ENCODE measurements around the gene TCN2. TPM values are rescaled to one million over a fixed set of nuclear protein-coding genes. Genes with fewer than 3 reads are reported as not detected.

Gene TCN2
- total and polyA plus RNA-seq, 7 donors = 5.5 to 11.7 (median 8.4) TPM

DNA sequence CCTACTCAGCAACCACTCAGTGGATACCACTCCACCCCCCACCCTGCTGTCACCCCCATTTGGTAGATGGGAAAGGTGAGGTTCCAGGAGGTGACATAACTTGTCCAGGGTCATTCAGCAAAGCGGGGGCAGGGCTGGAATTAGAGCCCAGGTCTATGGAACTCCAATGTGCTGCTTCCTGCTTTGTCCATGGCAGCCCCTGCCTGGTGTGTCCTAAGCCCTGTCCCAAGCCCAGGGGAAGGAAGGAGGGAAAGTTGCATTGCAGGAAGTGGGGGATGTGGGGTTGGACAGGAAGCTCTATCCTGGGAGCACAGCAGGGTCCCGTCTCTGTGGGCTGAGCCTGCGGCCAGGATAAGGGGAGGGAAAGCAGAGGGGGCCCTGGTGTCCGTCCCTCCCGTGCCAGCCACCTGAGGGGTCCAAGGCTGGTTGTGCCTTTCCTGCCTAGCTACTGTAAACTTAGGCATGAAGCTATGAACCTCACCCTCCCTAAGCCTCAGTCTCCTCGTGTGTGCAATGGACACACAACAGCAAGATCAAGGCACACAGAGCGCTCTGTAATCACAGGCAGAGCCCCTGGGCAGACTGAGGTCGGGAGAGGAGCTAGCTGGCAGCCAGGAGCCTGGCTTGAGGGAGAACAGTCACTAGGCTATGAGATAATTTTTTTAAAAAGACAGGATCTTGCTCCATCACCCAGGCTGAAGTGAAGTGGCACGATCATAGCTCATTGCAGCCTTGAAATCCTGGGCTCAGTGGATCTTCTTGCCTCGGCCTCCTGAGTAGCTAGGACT, 45.4 kb upstream of the TCN2 start:
- intact Hi-C loops (cut with DNase I) = no loop called here
- Histone ChIP-seq H3K4me3 (no peak overlapping the region), H3K4me1 (no peaks in the 10 kb centered on the region), H3K27me3 (ENCODE audit: insufficient read depth in 3 of 3, low read length in 2 of 3) (no peaks in the 10 kb centered on the region), H3K9me3 (no peaks in the 10 kb centered on the region), H3K27ac (no peak overlapping the region), H3K36me3 (ENCODE audit: insufficient read depth in 1 of 2, low read depth in 1 of 2) (no peaks in the 10 kb centered on the region)
- no peak for DNase-seq
- no peak for ATAC-seq
- WGBS, 3 donors = 68 to 72% (median 68%) methylated on average over 10 of the region's 10 CpGs
- TF ChIP-seq, protein P1, sequence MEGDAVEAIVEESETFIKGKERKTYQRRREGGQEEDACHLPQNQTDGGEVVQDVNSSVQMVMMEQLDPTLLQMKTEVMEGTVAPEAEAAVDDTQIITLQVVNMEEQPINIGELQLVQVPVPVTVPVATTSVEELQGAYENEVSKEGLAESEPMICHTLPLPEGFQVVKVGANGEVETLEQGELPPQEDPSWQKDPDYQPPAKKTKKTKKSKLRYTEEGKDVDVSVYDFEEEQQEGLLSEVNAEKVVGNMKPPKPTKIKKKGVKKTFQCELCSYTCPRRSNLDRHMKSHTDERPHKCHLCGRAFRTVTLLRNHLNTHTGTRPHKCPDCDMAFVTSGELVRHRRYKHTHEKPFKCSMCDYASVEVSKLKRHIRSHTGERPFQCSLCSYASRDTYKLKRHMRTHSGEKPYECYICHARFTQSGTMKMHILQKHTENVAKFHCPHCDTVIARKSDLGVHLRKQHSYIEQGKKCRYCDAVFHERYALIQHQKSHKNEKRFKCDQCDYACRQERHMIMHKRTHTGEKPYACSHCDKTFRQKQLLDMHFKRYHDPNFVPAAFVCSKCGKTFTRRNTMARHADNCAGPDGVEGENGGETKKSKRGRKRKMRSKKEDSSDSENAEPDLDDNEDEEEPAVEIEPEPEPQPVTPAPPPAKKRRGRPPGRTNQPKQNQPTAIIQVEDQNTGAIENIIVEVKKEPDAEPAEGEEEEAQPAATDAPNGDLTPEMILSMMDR (IDR thresholded peaks at IDR 0.05) = no peak

DNA sequence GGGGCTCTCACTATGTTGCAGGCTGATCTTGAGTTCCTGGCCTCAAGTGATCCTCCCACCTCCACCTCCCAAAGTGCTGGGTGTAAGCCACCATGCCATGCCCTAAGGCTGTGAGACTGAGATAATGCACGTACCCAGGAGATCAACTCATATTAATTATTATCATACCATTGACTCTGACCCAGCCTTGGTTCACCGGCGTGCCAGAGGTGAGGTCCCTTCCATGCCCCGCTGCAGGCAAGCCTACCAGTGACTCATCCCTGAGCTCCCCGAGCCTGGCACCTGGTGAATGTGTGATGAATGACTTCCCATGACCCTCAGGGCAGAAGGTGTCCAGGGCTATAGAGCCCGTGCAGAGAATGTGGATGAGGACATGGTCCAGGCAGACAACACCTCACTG, 44.6 kb upstream of the TCN2 start:
- DNase-seq (no peak), ATAC-seq (no peak)
- WGBS, 3 donors = 83 to 92% (median 83%) methylated on average over 6 of the region's 6 CpGs
- Histone ChIP-seq H3K9me3 (no peaks in the 10 kb centered on the region), H3K4me3 (no peak overlapping the region), H3K4me1 (no peaks in the 10 kb centered on the region), H3K27me3 (ENCODE audit: insufficient read depth in 3 of 3, low read length in 2 of 3) (no peaks in the 10 kb centered on the region), H3K36me3 (ENCODE audit: insufficient read depth in 1 of 2, low read depth in 1 of 2) (no peaks in the 10 kb centered on the region), H3K27ac (no peak overlapping the region)
- intact Hi-C loops (cut with DNase I) = no loop called here
- TF ChIP-seq, protein P1 (IDR thresholded peaks at IDR 0.05) = no peak

DNA sequence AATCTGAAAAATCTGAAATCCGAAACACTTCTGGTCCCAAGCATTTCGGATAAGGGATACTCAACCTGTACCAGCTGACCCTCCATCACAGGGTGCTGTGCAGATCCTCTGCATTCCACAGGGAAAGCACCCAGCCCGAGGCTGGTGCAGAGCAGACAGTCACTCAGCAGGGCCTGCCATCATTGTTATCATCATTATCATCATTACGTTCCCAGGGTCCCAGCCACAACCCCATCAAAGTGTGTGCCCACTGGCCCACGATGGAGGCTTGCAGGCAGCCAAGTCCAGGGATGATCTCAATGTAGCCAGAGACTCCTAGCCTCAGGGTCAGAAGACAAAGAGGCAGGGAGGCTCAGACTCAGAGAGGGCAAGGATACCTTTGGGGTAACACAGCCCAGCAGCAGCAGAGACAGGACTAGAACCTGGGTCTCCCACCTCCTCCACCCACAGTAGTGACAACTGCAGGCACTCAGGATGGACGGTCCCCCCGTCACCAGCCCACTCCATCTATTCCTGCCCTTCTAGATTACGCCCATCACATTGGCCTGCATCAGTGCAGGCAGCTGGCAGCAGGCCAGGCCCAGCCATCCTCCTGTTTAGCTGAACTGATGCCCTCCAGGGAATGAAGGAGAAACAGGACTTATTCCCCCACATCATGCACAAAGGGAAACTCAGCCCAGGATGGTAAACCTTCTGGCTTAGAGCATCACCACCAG, 42.8 kb upstream of the TCN2 start:
- Histone ChIP-seq H3K4me3 (no peak overlapping the region), H3K36me3 (ENCODE audit: insufficient read depth in 1 of 2, low read depth in 1 of 2) (no peaks in the 10 kb centered on the region), H3K27me3 (ENCODE audit: insufficient read depth in 3 of 3, low read length in 2 of 3) (no peaks in the 10 kb centered on the region), H3K27ac (no peak overlapping the region), H3K4me1 (no peaks in the 10 kb centered on the region), H3K9me3 (no peaks in the 10 kb centered on the region)
- ATAC-seq = no peak
- 71 to 77% (median 76%) methylated on average over 8 of the region's 8 CpGs for WGBS, 3 donors
- TF ChIP-seq, protein P1 (IDR thresholded peaks at IDR 0.05) = no peak
- DNase-seq = no peak
- intact Hi-C loops (cut with DNase I) = no loop called here

DNA sequence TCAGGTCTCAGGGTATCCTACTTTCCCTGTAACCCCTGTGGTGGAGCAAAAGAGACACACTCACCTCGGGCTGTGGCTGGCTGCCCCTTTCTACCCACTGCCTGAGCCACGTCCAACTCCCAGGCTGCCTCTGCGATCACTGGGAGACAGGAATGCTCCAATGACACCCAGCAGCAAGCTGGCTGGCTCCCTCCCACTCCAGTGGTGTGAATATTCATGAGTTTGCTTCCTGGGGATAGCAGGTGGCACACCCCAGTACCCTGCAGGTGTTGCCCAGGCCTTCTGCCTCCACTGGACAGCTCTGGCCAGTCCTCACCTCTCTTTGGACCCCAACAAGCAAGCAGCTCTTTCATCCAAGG, 42.2 kb upstream of the TCN2 start:
- no peaks in the 10 kb centered on the region for H3K27me3 ChIP-seq (ENCODE audit: insufficient read depth in 3 of 3, low read length in 2 of 3)
- ATAC-seq (no peak), DNase-seq (no peak)

More for the DNA sequence above, 42.2 kb upstream of the TCN2 start:
- Histone ChIP-seq H3K4me3 (no peak overlapping the region), H3K9me3 (no peaks in the 10 kb centered on the region), H3K36me3 (ENCODE audit: insufficient read depth in 1 of 2, low read depth in 1 of 2) (no peaks in the 10 kb centered on the region), H3K4me1 (no peaks in the 10 kb centered on the region), H3K27ac (no peak overlapping the region)
- TF ChIP-seq, protein P1 (IDR thresholded peaks at IDR 0.05) = no peak
- WGBS, 3 donors = 39 to 54% (median 50%) methylated on average over 3 of the region's 3 CpGs
- intact Hi-C loops (cut with DNase I) = no loop called here
